Neural cell (in vitro differentiated cells): Measurements from ENCODE around the gene EVA1A.

ENCODE experiments used
- CTCF ChIP-seq: fragments of 450-650 bp; IDR thresholded peaks from 2 replicates; pipeline ENCODE4 v1.5.1; 2014; ENCODE audit warnings: antibody characterized with exemption, mild to moderate bottlenecking, moderate library complexity; ENCODE audit not compliant: poor library complexity, severe bottlenecking
- EP300 ChIP-seq: fragments of 450-650 bp; conservative IDR thresholded peaks from 2 replicates; pipeline ENCODE4 v1.6.1; 2014; ENCODE audit warnings: antibody characterized with exemption, mild to moderate bottlenecking, moderate library complexity; ENCODE audit not compliant: poor library complexity, severe bottlenecking
- EZH2 ChIP-seq: fragments of 200-600, 300-800 bp; shearing (Covaris generic), sonication (generic); IDR thresholded peaks from 2 replicates; pipeline ENCODE4 v1.6.1; 2014; ENCODE audit warnings: antibody characterized with exemption, low read length, borderline replicate concordance, mild to moderate bottlenecking; ENCODE audit not compliant: insufficient read depth, poor library complexity, severe bottlenecking
- MXI1 ChIP-seq: fragments of 450-650 bp; conservative IDR thresholded peaks from 2 replicates; pipeline ENCODE4 v1.6.1; 2014; ENCODE audit warnings: antibody characterized with exemption, mild to moderate bottlenecking; ENCODE audit not compliant: poor library complexity, severe bottlenecking
- POLR2AphosphoS5 ChIP-seq: IDR thresholded peaks from 2 replicates; pipeline ENCODE4 v1.6.1; 2012
- RAD21 ChIP-seq: fragments of 450-650 bp; conservative IDR thresholded peaks from 2 replicates; pipeline ENCODE4 v1.6.1; 2014; ENCODE audit warnings: antibody characterized with exemption, mild to moderate bottlenecking, moderate library complexity
- REST ChIP-seq: IDR thresholded peaks from 2 replicates; pipeline ENCODE4 v1.6.1; 2012; ENCODE audit warnings: borderline replicate concordance
- SMC3 ChIP-seq: fragments of 450-650 bp; conservative IDR thresholded peaks from 2 replicates; pipeline ENCODE4 v1.6.1; 2014; ENCODE audit warnings: antibody characterized with exemption, mild to moderate bottlenecking, moderate library complexity; ENCODE audit not compliant: poor library complexity
- TAF1 ChIP-seq: IDR thresholded peaks from 2 replicates; pipeline ENCODE4 v1.6.1; 2012; ENCODE audit warnings: low read depth

- TF ChIP-seq CTCF (no peak), EZH2 (no peak), TAF1 (no peak), REST (no peak), POLR2AphosphoS5 (no peak), RAD21 (no peak), EP300 (no peak), MXI1 (no peak), SMC3 (no peak)
Measured at GRCh38 chr2:75596784-75597183, 36.0 kb upstream of the EVA1A start.
